Measurements from ENCODE around the gene RAB1A. TPM values are rescaled to one million over a fixed set of nuclear protein-coding genes. Genes with fewer than 3 reads are reported as not detected.
"Not testable (repeated sequence)": the region's sequence is repeated elsewhere in the genome, so short reads cannot be mapped to it uniquely, and the experiment has no call there.

RAB1A gene
- total RNA-seq (2021; fragmentation: NEBNext Ultra II Directional; extraction: Animal tissue kit (Norgen Biotek cat#: 25700)), result 100 to 1,000 TPM; 204 to 230 (median 222) TPM
- long read RNA-seq, transcript RAB1A-203 (6 exons, 2,447 nt), result major isoform, 281 of 333 reads
- long read RNA-seq, partial matches to known transcripts, result 11 of 333 reads
- long read RNA-seq, other reads (novel, unspliced or antisense), result 38 of 333 reads

- H3K4me1 Mint-ChIP-seq (ENCODE audit: low read depth), result peaks cover 38% of the 10 kb centered on the region
- peak within 1 kb of the TSS; percentile 99 for H3K4me3 Mint-ChIP-seq
- H3K36me3 Mint-ChIP-seq (ENCODE audit: low read depth), result peaks cover 20% of the 10 kb centered on the region
- peak; percentile 99 for DNase-seq
- peaks cover 5% of the 10 kb centered on the region for H3K27me3 Mint-ChIP-seq (ENCODE audit: insufficient read depth)
- TF ChIP-seq, protein P1, sequence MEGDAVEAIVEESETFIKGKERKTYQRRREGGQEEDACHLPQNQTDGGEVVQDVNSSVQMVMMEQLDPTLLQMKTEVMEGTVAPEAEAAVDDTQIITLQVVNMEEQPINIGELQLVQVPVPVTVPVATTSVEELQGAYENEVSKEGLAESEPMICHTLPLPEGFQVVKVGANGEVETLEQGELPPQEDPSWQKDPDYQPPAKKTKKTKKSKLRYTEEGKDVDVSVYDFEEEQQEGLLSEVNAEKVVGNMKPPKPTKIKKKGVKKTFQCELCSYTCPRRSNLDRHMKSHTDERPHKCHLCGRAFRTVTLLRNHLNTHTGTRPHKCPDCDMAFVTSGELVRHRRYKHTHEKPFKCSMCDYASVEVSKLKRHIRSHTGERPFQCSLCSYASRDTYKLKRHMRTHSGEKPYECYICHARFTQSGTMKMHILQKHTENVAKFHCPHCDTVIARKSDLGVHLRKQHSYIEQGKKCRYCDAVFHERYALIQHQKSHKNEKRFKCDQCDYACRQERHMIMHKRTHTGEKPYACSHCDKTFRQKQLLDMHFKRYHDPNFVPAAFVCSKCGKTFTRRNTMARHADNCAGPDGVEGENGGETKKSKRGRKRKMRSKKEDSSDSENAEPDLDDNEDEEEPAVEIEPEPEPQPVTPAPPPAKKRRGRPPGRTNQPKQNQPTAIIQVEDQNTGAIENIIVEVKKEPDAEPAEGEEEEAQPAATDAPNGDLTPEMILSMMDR (IDR thresholded peaks at IDR 0.05), result peak; percentile 76
- H3K9me3 Mint-ChIP-seq, result no peaks in the 10 kb centered on the region
- peak within 1 kb of the TSS; percentile 99 for H3K27ac Mint-ChIP-seq
Measured at GRCh38 chr2:65129826-65130663, at the start of gene RAB1A. TSS of gene RAB1A (minus strand) at chr2:65130106. CDS start at chr2:65129915, 191 bp downstream.

GRCh38 chr2:65177751-65178442 is 48.0 kb upstream of the RAB1A start:
- Mint-ChIP-seq H3K36me3 (ENCODE audit: low read depth) (no peaks in the 10 kb centered on the region), H3K4me1 (ENCODE audit: low read depth) (no peaks in the 10 kb centered on the region), H3K4me3 (no peak overlapping the region), H3K27ac (no peak overlapping the region), H3K9me3 (no peaks in the 10 kb centered on the region), H3K27me3 (ENCODE audit: insufficient read depth) (peaks cover 18% of the 10 kb centered on the region)
- TF ChIP-seq, protein P1 (IDR thresholded peaks at IDR 0.05), result no peak
- no peak for DNase-seq

DNA sequence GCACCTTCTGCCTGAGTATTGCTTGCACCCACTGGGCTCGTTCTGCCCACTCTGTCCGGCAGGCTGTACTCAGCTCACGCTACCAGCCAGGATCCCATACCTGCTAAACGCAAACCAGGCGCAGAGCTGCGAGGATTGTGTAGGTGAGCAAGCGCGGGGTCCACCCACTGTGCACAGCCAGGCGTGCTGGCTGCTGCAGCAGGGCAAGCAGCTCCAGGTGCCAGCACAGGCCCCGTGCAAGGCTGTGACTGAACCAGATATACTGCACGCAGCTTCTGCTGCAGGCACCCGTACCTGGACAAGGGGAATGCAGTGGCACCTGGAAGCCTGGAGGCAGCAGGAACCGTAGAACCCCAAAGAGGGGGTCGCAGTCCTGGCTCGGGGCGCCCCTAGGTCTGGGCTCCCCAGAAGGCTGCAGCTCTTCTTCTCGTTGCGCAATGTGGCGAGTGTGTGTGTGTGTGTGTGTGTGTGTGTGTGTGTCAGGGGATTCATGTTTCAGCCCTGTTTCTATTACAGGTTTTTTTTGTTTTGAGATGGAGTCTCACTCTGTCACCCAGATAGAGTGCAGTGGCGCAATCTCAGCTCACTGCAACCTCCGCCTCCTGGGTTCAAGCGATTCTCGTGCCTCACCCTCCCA is 46.1 kb upstream of the RAB1A start:
- Mint-ChIP-seq H3K4me3 (no peak overlapping the region), H3K9me3 (no peaks in the 10 kb centered on the region), H3K36me3 (ENCODE audit: low read depth) (no peaks in the 10 kb centered on the region), H3K27me3 (ENCODE audit: insufficient read depth) (peaks cover 6% of the 10 kb centered on the region), H3K27ac (no peak overlapping the region), H3K4me1 (ENCODE audit: low read depth) (no peaks in the 10 kb centered on the region)
- DNase-seq, result no peak
- TF ChIP-seq, protein P1 (IDR thresholded peaks at IDR 0.05), result no peak

DNA sequence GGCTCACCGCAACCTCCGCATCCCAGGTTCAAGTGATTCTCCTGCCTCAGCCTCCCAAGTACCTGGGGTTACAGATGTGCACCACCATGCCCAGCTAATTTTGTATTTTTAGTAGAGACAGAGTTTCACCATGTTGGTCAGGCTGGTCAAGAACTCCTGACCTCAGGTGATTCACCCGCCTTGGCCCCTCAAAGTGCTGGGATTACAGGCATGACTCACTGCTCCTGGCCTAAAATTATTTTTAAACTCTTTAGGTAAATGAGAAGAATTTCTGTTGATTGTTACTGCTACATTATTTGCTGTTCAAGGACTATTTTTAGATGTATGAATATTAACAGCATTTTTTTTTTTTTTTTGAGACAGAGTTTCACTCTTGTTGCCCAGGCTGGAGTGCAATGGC is 44.1 kb upstream of the RAB1A start:
- H3K4me1 Mint-ChIP-seq (ENCODE audit: low read depth); H3K27ac Mint-ChIP-seq; H3K4me3 Mint-ChIP-seq; H3K9me3 Mint-ChIP-seq; H3K36me3 Mint-ChIP-seq (ENCODE audit: low read depth); H3K27me3 Mint-ChIP-seq (ENCODE audit: insufficient read depth): not testable (repeated sequence)
- DNase-seq, result peak; percentile 27

DNA sequence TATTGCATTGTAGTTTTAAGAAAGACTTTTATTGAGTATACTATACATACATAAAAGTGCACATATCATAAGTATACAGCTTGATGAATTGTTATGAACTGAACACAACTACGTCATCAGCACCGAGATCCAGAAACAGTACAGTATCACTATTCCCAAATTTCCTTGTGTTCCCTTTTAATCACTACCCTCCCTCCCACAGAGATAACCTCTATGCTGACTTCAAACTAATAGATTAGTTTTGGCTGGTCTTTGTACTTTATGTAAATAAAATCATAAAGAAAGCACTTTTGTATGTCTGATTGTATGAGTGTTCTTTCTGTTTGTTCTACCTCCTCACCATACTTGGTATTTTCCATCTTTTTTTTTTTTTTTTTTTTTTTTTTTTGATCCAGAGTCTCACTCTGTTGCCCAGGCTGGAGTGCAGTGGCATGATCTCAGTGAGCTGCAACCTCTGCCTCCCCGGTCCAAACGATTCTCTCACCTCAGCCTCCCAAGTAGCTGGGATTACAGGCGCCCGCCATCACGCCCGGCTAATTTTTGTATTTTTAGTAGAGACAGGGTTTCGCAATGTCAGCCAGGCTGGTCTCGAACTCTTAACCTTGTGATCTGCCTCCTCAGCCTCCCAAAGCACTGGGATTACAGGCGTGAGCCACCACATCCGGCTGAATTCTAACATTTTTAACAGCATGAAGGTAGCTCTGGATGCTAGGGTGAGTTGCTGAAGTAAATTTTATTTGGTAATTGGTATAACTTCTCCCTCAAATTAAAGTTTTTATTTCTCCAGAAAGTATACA is 43.3 kb upstream of the RAB1A start:
- H3K36me3 Mint-ChIP-seq (ENCODE audit: low read depth), result no peaks in the 10 kb centered on the region
- H3K4me3 Mint-ChIP-seq, result no peak overlapping the region
- DNase-seq, result no peak
- no peaks in the 10 kb centered on the region for H3K9me3 Mint-ChIP-seq
- no peaks in the 10 kb centered on the region for H3K4me1 Mint-ChIP-seq (ENCODE audit: low read depth)
- TF ChIP-seq, protein P1 (IDR thresholded peaks at IDR 0.05), result no peak
- H3K27me3 Mint-ChIP-seq (ENCODE audit: insufficient read depth), result peaks cover 4% of the 10 kb centered on the region
- no peak overlapping the region for H3K27ac Mint-ChIP-seq

- not testable (repeated sequence) for H3K36me3 Mint-ChIP-seq (ENCODE audit: low read depth); H3K4me3 Mint-ChIP-seq; H3K4me1 Mint-ChIP-seq (ENCODE audit: low read depth); H3K9me3 Mint-ChIP-seq; DNase-seq; H3K27me3 Mint-ChIP-seq (ENCODE audit: insufficient read depth); H3K27ac Mint-ChIP-seq
Measured at GRCh38 chr2:65170611-65171477, 40.9 kb upstream of the RAB1A start.
